WTC11 (cell line): ENCODE data around the gene FCRL6. TPM values are rescaled to one million over a fixed set of nuclear protein-coding genes. Genes with fewer than 3 reads are reported as not detected.

ENCODE experiments used
- ATAC-seq: fragments of 200-7000 bp; cut with Tn5 transposase; 2 replicates; pipeline ENCODE4 v1.10.0; 2021; ENCODE audit warnings: mild to moderate bottlenecking, moderate library complexity
- Bru-seq: library from RNA; stranded (reverse); fragments of 400-500 nt; gene quantifications from one replicate; lab custom pipeline; 2021; lab: Mats Ljungman, UMichigan
- CTCF ChIA-PET: fragments of 300-600 bp; sonication (Branson Sonifier 250); formaldehyde crosslinking; loops from one replicate; lab custom pipeline; 2021; ENCODE audit warnings: antibody characterized with exemption; lab: Charles Lee
- POLR2A ChIA-PET: fragments of 350-600 bp; sonication (Branson Sonifier 250); formaldehyde crosslinking; loops from one replicate; lab custom pipeline; 2021; ENCODE audit warnings: antibody characterized with exemption; lab: Charles Lee
- DNase-seq: peaks from one replicate; pipeline ENCODE4 v3.0.0; 2021; ENCODE audit warnings: low spot score
- H3K27ac Mint-ChIP-seq: 2 replicates; pipeline ENCODE4 v1.8.0; 2021; ENCODE audit warnings: mixed read lengths
- H3K27me3 Mint-ChIP-seq: 2 replicates; pipeline ENCODE4 v1.8.0; 2021; ENCODE audit warnings: low read depth, mild to moderate bottlenecking, moderate library complexity, mixed read lengths
- H3K36me3 Mint-ChIP-seq: 2 replicates; pipeline ENCODE4 v1.8.0; 2021; ENCODE audit warnings: mixed read lengths
- H3K4me1 Mint-ChIP-seq: 2 replicates; pipeline ENCODE4 v1.8.0; 2022; ENCODE audit warnings: mixed read lengths
- H3K4me3 Mint-ChIP-seq: 2 replicates; pipeline ENCODE4 v1.8.0; 2021; ENCODE audit warnings: mild to moderate bottlenecking, moderate library complexity, mixed read lengths
- H3K9me3 Mint-ChIP-seq: 2 replicates; pipeline ENCODE4 v1.8.0; 2021; ENCODE audit warnings: mixed read lengths
- ATF1 ChIP-seq: sonication (generic); formaldehyde crosslinking; IDR thresholded peaks from 2 replicates; pipeline ENCODE4 v1.8.1; 2023; ENCODE audit warnings: mild to moderate bottlenecking, moderate library complexity, missing genetic modification reagents
- ATF6 ChIP-seq: sonication (generic); formaldehyde crosslinking; IDR thresholded peaks from 2 replicates; pipeline ENCODE4 v1.8.1; 2023; ENCODE audit warnings: mild to moderate bottlenecking, missing genetic modification reagents
- CREM ChIP-seq: sonication (generic); formaldehyde crosslinking; IDR thresholded peaks from 2 replicates; pipeline ENCODE4 v1.8.1; 2022; ENCODE audit warnings: mild to moderate bottlenecking, missing genetic modification reagents, moderate library complexity
- E2F1 ChIP-seq: sonication (generic); formaldehyde crosslinking; IDR thresholded peaks from 2 replicates; pipeline ENCODE4 v1.8.0; 2022; ENCODE audit warnings: mild to moderate bottlenecking, missing genetic modification reagents
- GTF2I ChIP-seq: fragments of 250-450 bp; sonication (Bioruptor Pico); conservative IDR thresholded peaks from 2 replicates; pipeline ENCODE4 v1.4.0; 2021; ENCODE audit warnings: mild to moderate bottlenecking
- MYBL2 ChIP-seq: sonication (generic); formaldehyde crosslinking; IDR thresholded peaks from 2 replicates; pipeline ENCODE4 v1.8.1; 2023; ENCODE audit warnings: mild to moderate bottlenecking, moderate library complexity, missing genetic modification reagents
- OVOL2 ChIP-seq: fragments of 250-450 bp; sonication (Bioruptor Pico); IDR thresholded peaks from 2 replicates; pipeline ENCODE4 v1.9.0; 2021; ENCODE audit warnings: mild to moderate bottlenecking, borderline replicate concordance
- PREB ChIP-seq: sonication (generic); formaldehyde crosslinking; IDR thresholded peaks from 2 replicates; pipeline ENCODE4 v1.8.1; 2022; ENCODE audit warnings: mild to moderate bottlenecking, missing genetic modification reagents, moderate library complexity, borderline replicate concordance
- SOX15 ChIP-seq: fragments of 250-450 bp; sonication (Bioruptor Pico); IDR thresholded peaks from 2 replicates; pipeline ENCODE4 v1.9.0; 2021; ENCODE audit warnings: mild to moderate bottlenecking
- TEAD4 ChIP-seq: sonication (generic); formaldehyde crosslinking; IDR thresholded peaks from 2 replicates; pipeline ENCODE4 v1.8.0; 2022; ENCODE audit warnings: mild to moderate bottlenecking, missing genetic modification reagents
- TP53 ChIP-seq: sonication (generic); formaldehyde crosslinking; IDR thresholded peaks from 2 replicates; pipeline ENCODE4 v1.8.1; 2023; ENCODE audit warnings: mild to moderate bottlenecking, missing genetic modification reagents
- ZNF138 ChIP-seq: sonication (generic); formaldehyde crosslinking; conservative IDR thresholded peaks from 2 replicates; pipeline ENCODE4 v1.8.1; 2022; ENCODE audit warnings: mild to moderate bottlenecking, moderate library complexity, missing genetic modification reagents
- ZNF281 ChIP-seq: sonication (generic); formaldehyde crosslinking; IDR thresholded peaks from 2 replicates; pipeline ENCODE4 v1.8.0; 2023; ENCODE audit warnings: mild to moderate bottlenecking, missing genetic modification reagents
- ZNF416 ChIP-seq: fragments of 250-450 bp; sonication (Bioruptor Pico); IDR thresholded peaks from 2 replicates; pipeline ENCODE4 v1.9.0; 2021; ENCODE audit warnings: mild to moderate bottlenecking, inconsistent platforms
- ZNF423 ChIP-seq: fragments of 250-450 bp; sonication (Bioruptor Pico); IDR thresholded peaks from 2 replicates; pipeline ENCODE4 v2.1.2; 2022; ENCODE audit warnings: mild to moderate bottlenecking, moderate library complexity
- ZNF512 ChIP-seq: sonication (generic); formaldehyde crosslinking; IDR thresholded peaks from 2 replicates; pipeline ENCODE4 v1.8.1; 2022; ENCODE audit warnings: missing genetic modification reagents, borderline replicate concordance
- ZNF532 ChIP-seq: fragments of 250-450 bp; sonication (Bioruptor Pico); IDR thresholded peaks from 2 replicates; pipeline ENCODE4 v1.9.0; 2021; ENCODE audit warnings: mild to moderate bottlenecking, borderline replicate concordance
- ZNF671 ChIP-seq: fragments of 250-450 bp; sonication (Bioruptor Pico); IDR thresholded peaks from 2 replicates; pipeline ENCODE4 v1.8.0; 2021; ENCODE audit warnings: mild to moderate bottlenecking
- long read RNA-seq, 3 experiments: library from RNA in 1 of 3; library from capped mRNA in 1 of 3; library from polyadenylated mRNA in 1 of 3; unstranded in 2 of 3; stranded (forward) in 1 of 3; transcript quantifications; one replicate each; pipeline ENCODE4 v2.0.0, GENCODE V29; 2021
- total RNA-seq: library from RNA; stranded (reverse); gene quantifications from 3 replicates; pipeline ENCODE4 v1.2.3, GENCODE V29; 2021

FCRL6 gene
- total RNA-seq (not detected in 3 replicates), Bru-seq, nascent RNA (not detected)
- long read RNA-seq, experiment 1 = 0 reads
- long read RNA-seq, experiment 2 = 0 reads
- long read RNA-seq, experiment 3 = 0 reads

GRCh38 chr1:159802111-159802510 is at the start of gene FCRL6:
Gene FCRL6 (plus strand): TSS chr1:159802360. CDS start chr1:159802425, 65 bp downstream.
- no peaks in the 10 kb centered on the region for H3K36me3 Mint-ChIP-seq
- peaks cover 6% of the 10 kb centered on the region for H3K27me3 Mint-ChIP-seq
- no peak within 1 kb of the TSS for H3K4me3 Mint-ChIP-seq
- TF ChIP-seq ZNF423 (CRISPR knock-in tag) (no peak), ZNF281 (CRISPR knock-in tag) (no peak), E2F1 (no peak), ZNF532 (no peak), ZNF416 (CRISPR knock-in tag) (no peak), ATF1 (no peak), TP53 (no peak), OVOL2 (CRISPR knock-in tag) (no peak), TEAD4 (CRISPR knock-in tag) (no peak)
- DNase-seq (no peak), ATAC-seq (no peak)
- POLR2A ChIA-PET = no interaction called here
- CTCF ChIA-PET = interaction anchor here (1.1 to 3.1 kb wide), 4 partner anchors 12 to 206 kb away, joined by 5 to 11 read pairs (median 7); partner anchors contain the start of gene DUSP23
- no peak within 1 kb of the TSS for H3K27ac Mint-ChIP-seq
- H3K4me1 Mint-ChIP-seq = no peaks in the 10 kb centered on the region
- H3K9me3 Mint-ChIP-seq = no peaks in the 10 kb centered on the region

GRCh38 chr1:159753386-159753785 is 48.8 kb upstream of the FCRL6 start:
- Mint-ChIP-seq H3K4me3 (no peak overlapping the region), H3K27ac (no peak overlapping the region), H3K4me1 (no peaks in the 10 kb centered on the region), H3K27me3 (peaks cover 2% of the 10 kb centered on the region; the same call in 1 of the 2 replicates), H3K9me3 (no peaks in the 10 kb centered on the region), H3K36me3 (no peaks in the 10 kb centered on the region)
- ChIA-PET CTCF (no interaction called here), POLR2A (no interaction called here)
- no peak for ATAC-seq
- DNase-seq = no peak
- TF ChIP-seq E2F1 = no peak
- no peak for TF ChIP-seq ZNF281 (CRISPR knock-in tag)
- no peak for TF ChIP-seq MYBL2 (CRISPR knock-in tag)
- TF ChIP-seq GTF2I (CRISPR knock-in tag) = no peak
- TF ChIP-seq ZNF671 = no peak
- no peak for TF ChIP-seq ZNF138 (CRISPR knock-in tag)
- TF ChIP-seq CREM (CRISPR knock-in tag) = no peak
- TF ChIP-seq ZNF512 (CRISPR knock-in tag) = no peak
- no peak for TF ChIP-seq ATF6
- TF ChIP-seq SOX15 (CRISPR knock-in tag) = no peak
- TF ChIP-seq PREB (CRISPR knock-in tag) = no peak
